NCI-H1105 (cell line): ENCODE measurements around the gene DYRK1B.

Experiments used
- DNase-seq: peaks from one replicate; lab custom pipeline; 2025; lab: John Stamatoyannopoulos, UW

Gene DYRK1B

GRCh38 chr19:39858541-39858940, 24.6 kb upstream of the DYRK1B start:
- DNase-seq, result no peak

- no peak for DNase-seq
Observed at GRCh38 chr19:39852882-39853281, 18.9 kb upstream of the DYRK1B start.

- DNase-seq, result no peak
Observed at GRCh38 chr19:39850892-39851291, 16.9 kb upstream of the DYRK1B start.

- no peak for DNase-seq
Observed at GRCh38 chr19:39848392-39848791, 14.4 kb upstream of the DYRK1B start.

GRCh38 chr19:39847525-39847924, 13.6 kb upstream of the DYRK1B start:
- DNase-seq, result no peak

- DNase-seq, result no peak
Observed at GRCh38 chr19:39846678-39847486, 12.9 kb upstream of the DYRK1B start.

- peak; percentile 93 for DNase-seq
Observed at GRCh38 chr19:39845933-39846677, 12.1 kb upstream of the DYRK1B start, which contains the start of gene FBL. TSS of gene FBL (minus strand) at chr19:39846379. CDS start at chr19:39846300, 79 bp downstream.

GRCh38 chr19:39845584-39845932, 11.6 kb upstream of the DYRK1B start:
- no peak for DNase-seq

- DNase-seq, result no peak
Observed at GRCh38 chr19:39845172-39845571, 11.2 kb upstream of the DYRK1B start.

GRCh38 chr19:39843919-39844793, 10.2 kb upstream of the DYRK1B start:
- DNase-seq, result no peak

GRCh38 chr19:39842693-39843435, 8.9 kb upstream of the DYRK1B start:
- no peak for DNase-seq

- no peak for DNase-seq
Observed at GRCh38 chr19:39841041-39841440, 7.1 kb upstream of the DYRK1B start.

GRCh38 chr19:39840492-39840891, 6.5 kb upstream of the DYRK1B start:
- no peak for DNase-seq

- DNase-seq, result no peak
Observed at GRCh38 chr19:39839678-39840327, 5.8 kb upstream of the DYRK1B start.

- DNase-seq, result no peak
Observed at GRCh38 chr19:39838569-39838968, 4.6 kb upstream of the DYRK1B start.

GRCh38 chr19:39837978-39838377, 4.0 kb upstream of the DYRK1B start:
- no peak for DNase-seq

- DNase-seq, result no peak
Observed at GRCh38 chr19:39834287-39834841, 402 bp upstream of the DYRK1B start.

- DNase-seq, result no peak
Observed at GRCh38 chr19:39833160-39833463, 850 bp downstream of the DYRK1B start.

- no peak for DNase-seq
Observed at GRCh38 chr19:39832341-39833083, 1.4 kb downstream of the DYRK1B start.

- DNase-seq, result no peak
Observed at GRCh38 chr19:39831679-39832078, 2.3 kb downstream of the DYRK1B start.
